H54 (cell line): Measurements from ENCODE around the gene AP3S1.

ENCODE experiments used
- DNase-seq: peaks from one replicate; pipeline ENCODE4 v3.0.0; 2011; ENCODE audit warnings: low spot score, mixed read lengths; ENCODE audit not compliant: insufficient read length
- FAIRE-seq: peaks from 3 replicates; lab custom pipeline; 2011; peaks lifted over from hg19 to GRCh38; lab: Jason Lieb, UNC
- POLR2A ChIP-seq: IDR thresholded peaks from 2 replicates; pipeline ENCODE4 v1.6.1; 2011; ENCODE audit warnings: low read depth, mild to moderate bottlenecking, low read length

The AP3S1 gene

DNA sequence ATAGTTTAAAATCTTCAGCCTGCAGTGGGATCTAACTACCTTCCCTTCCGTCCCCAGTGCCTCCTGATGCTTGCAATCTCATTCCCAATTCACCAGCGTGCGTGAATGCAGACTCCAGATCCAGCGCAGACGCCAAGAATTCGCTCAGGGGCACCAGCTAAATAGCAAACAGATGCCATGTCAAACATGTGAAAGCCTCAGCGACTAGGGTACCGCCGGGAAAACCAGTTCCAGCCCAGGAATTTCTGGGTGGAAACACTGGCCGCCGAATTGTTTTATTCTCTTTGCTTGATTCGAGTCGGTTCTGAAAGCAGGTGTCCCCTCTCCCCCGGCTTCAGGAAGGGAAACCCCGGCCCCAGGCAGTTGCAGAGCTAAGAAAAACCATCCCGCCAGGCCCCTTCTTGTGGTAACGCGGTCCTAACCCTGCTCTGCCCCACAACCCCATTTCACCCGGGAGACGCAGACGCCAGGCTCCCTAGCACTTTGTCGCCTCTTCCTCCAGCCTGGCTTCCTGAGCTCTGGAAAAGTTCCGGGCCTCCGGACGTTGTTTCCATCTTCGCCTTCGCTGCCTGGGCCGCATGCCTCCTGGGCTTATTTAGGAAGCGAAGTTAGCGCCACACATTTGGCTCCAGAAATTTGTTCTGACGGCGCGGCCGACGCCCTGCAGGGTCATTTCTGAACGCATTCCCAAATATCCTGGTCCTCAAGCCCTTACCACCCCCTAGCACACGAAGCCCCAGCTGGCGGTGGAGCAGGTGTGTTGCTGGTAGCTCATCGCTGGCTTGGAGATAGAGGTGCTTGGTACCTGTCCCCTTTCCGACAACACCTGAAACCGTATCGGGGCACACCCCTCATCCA lies 119.9 kb downstream of the AP3S1 start:
- no peak for FAIRE-seq
- TF ChIP-seq POLR2A: no peak
- DNase-seq: no peak

DNA sequence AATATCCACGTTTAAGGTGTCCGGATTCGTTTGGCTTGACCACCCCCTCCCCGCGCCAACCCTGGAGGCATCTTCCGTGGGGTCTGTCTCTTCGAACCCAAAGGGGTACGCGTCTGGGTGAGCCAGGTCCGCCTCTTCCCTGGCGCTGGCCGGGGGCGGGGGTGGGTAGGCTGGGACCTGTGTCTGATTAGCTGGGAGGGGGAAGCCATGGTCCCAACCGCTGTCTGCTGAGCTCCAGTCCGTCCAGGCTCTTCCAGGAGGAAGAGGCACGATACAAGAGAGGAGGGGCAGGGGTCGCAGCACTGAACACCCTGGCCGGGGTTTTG lies 120.5 kb downstream of the AP3S1 start, which contains the start of gene LVRN:
Gene LVRN (plus strand): TSS at position 237 of the 326 bp plus-strand sequence. CDS start 143 bp downstream, outside the sequence.
- FAIRE-seq: no peak
- no peak for DNase-seq
- TF ChIP-seq POLR2A: no peak

DNA sequence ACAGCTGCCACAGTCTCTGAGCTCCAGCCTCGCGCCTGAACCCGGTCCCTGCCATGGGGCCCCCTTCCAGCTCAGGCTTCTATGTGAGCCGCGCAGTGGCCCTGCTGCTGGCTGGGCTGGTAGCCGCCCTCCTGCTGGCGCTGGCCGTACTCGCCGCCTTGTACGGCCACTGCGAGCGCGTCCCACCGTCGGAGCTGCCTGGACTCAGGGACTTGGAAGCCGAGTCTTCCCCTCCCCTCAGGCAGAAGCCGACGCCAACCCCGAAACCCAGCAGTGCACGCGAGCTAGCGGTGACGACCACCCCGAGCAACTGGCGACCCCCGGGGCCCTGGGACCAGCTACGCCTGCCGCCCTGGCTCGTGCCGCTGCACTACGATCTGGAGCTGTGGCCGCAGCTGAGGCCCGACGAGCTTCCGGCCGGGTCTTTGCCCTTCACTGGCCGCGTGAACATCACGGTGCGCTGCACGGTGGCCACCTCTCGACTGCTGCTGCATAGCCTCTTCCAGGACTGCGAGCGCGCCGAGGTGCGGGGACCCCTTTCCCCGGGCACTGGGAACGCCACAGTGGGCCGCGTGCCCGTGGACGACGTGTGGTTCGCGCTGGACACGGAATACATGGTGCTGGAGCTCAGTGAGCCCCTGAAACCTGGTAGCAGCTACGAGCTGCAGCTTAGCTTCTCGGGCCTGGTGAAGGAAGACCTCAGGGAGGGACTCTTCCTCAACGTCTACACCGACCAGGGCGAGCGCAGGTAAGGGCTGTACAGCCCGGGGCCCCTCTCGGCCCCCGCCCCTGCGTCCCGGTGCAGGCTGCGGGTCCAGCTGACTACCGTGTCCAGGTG lies 121.0 kb downstream of the AP3S1 start:
- no peak for FAIRE-seq
- DNase-seq: no peak
- no peak for TF ChIP-seq POLR2A

DNA sequence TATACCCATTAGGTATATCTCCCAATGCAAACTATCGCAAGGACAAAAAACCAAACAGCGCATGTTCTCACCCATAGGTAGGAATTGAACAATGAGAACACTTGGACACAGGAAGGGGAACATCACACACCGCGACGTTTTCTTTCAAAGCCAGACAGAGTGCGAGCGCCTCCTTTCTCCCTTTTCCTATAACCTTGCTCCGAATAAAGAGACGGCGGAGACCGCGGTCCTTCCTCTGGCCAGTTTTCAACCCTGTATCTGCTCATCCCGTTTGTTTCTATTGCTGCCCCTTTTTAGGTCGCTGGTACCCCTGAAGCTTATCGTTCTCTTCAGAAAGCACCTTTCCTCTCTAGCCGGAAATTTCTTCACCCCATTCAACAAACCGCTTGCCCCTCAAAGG lies 121.8 kb downstream of the AP3S1 start:
- no peak for TF ChIP-seq POLR2A
- FAIRE-seq (no peak), DNase-seq (no peak)
